ENCODE results near the gene ITGB2. TPM values are rescaled to one million over a fixed set of nuclear protein-coding genes. Genes with fewer than 3 reads are reported as not detected.

The ITGB2 gene
- total and polyA plus RNA-seq, 2 donors (not counting 1 experiment from before 2014, with no cell fraction given) = 0.05 TPM; not detected in 1

- H3K4me3 ChIP-seq (replicated peaks in 1 of 4; ENCODE audit: control extremely low read depth in 1 of 4, insufficient read depth in 1 of 4, low read depth in 3 of 4, low read length in 4 of 4) = no peak overlapping the region
- no peaks in the 10 kb centered on the region for H3K79me2 ChIP-seq (ENCODE audit: control insufficient read depth, insufficient read depth, low read length)
- peaks cover 27% of the 10 kb centered on the region for H3K27me3 ChIP-seq (ENCODE audit: control insufficient read depth, insufficient read depth, low read length)
- peaks cover under 1% of the 10 kb centered on the region for H3K9me3 ChIP-seq (ENCODE audit: control insufficient read depth, insufficient read depth, low read depth, low read length)
- DNase-seq (ENCODE audit: low read depth in 2 of 2) = no peak
- H2AFZ ChIP-seq (ENCODE audit: low read length) = no peak overlapping the region
- no peaks in the 10 kb centered on the region for H3K4me1 ChIP-seq (ENCODE audit: control insufficient read depth, extremely low read depth, insufficient read depth, low read length)
- TF ChIP-seq EZH2 (IDR thresholded peaks at IDR 0.05; ENCODE audit: low read length, missing control alignments) (no peak), CTCF (conservative IDR thresholded peaks at IDR 0.05 in 1 of 2, IDR thresholded peaks at IDR 0.05 in 1 of 2; ENCODE audit: low read depth in 1 of 2, low read length in 2 of 2) (no peak)
- H3K36me3 ChIP-seq (ENCODE audit: control insufficient read depth, insufficient read depth, low read length) = no peaks in the 10 kb centered on the region
- H4K20me1 ChIP-seq (ENCODE audit: control insufficient read depth, extremely low read depth, insufficient read depth, low read length) = no peaks in the 10 kb centered on the region
- no peak overlapping the region for H3K4me2 ChIP-seq (ENCODE audit: extremely low read depth, insufficient read depth, low read length)
- no peak overlapping the region for H3K27ac ChIP-seq (ENCODE audit: insufficient read depth, low read length)
- H3K9ac ChIP-seq (ENCODE audit: insufficient read depth, low read length) = no peak overlapping the region
Measured at GRCh38 chr21:44907225-44907965, 13.3 kb downstream of the ITGB2 start.

- TF ChIP-seq CTCF (conservative IDR thresholded peaks at IDR 0.05 in 1 of 2, IDR thresholded peaks at IDR 0.05 in 1 of 2; ENCODE audit: low read depth in 1 of 2, low read length in 2 of 2) (no peak), EZH2 (IDR thresholded peaks at IDR 0.05; ENCODE audit: low read length, missing control alignments) (no peak)
- Histone ChIP-seq H3K4me1 (ENCODE audit: control insufficient read depth, extremely low read depth, insufficient read depth, low read length) (no peaks in the 10 kb centered on the region), H3K79me2 (ENCODE audit: control insufficient read depth, insufficient read depth, low read length) (no peaks in the 10 kb centered on the region)
Measured at GRCh38 chr21:44905728-44906090, 15.0 kb downstream of the ITGB2 start.

GRCh38 chr21:44905016-44905727, 15.5 kb downstream of the ITGB2 start:
- H4K20me1 ChIP-seq (ENCODE audit: control insufficient read depth, extremely low read depth, insufficient read depth, low read length) = no peaks in the 10 kb centered on the region
- H3K79me2 ChIP-seq (ENCODE audit: control insufficient read depth, insufficient read depth, low read length) = no peaks in the 10 kb centered on the region
- H3K4me3 ChIP-seq (replicated peaks in 1 of 4; ENCODE audit: control extremely low read depth in 1 of 4, insufficient read depth in 1 of 4, low read depth in 3 of 4, low read length in 4 of 4) = no peak overlapping the region
- H3K4me2 ChIP-seq (ENCODE audit: extremely low read depth, insufficient read depth, low read length) = no peak overlapping the region
- H3K27me3 ChIP-seq (ENCODE audit: control insufficient read depth, insufficient read depth, low read length) = peaks cover 27% of the 10 kb centered on the region
- DNase-seq (ENCODE audit: low read depth in 2 of 2) = no peak
- H3K4me1 ChIP-seq (ENCODE audit: control insufficient read depth, extremely low read depth, insufficient read depth, low read length) = no peaks in the 10 kb centered on the region
- peaks cover 3% of the 10 kb centered on the region for H3K9me3 ChIP-seq (ENCODE audit: control insufficient read depth, insufficient read depth, low read depth, low read length)
- no peaks in the 10 kb centered on the region for H3K36me3 ChIP-seq (ENCODE audit: control insufficient read depth, insufficient read depth, low read length)
- H2AFZ ChIP-seq (ENCODE audit: low read length) = no peak overlapping the region
- no peak overlapping the region for H3K9ac ChIP-seq (ENCODE audit: insufficient read depth, low read length)
- no peak for TF ChIP-seq CTCF (conservative IDR thresholded peaks at IDR 0.05 in 1 of 2, IDR thresholded peaks at IDR 0.05 in 1 of 2; ENCODE audit: low read depth in 1 of 2, low read length in 2 of 2)
- no peak for TF ChIP-seq EZH2 (IDR thresholded peaks at IDR 0.05; ENCODE audit: low read length, missing control alignments)
- no peak overlapping the region for H3K27ac ChIP-seq (ENCODE audit: insufficient read depth, low read length)

More at GRCh38 chr21:44905728-44906090, 15.0 kb downstream of the ITGB2 start:
- H3K4me3 ChIP-seq (replicated peaks in 1 of 4; ENCODE audit: control extremely low read depth in 1 of 4, insufficient read depth in 1 of 4, low read depth in 3 of 4, low read length in 4 of 4) = no peak overlapping the region
- no peaks in the 10 kb centered on the region for H4K20me1 ChIP-seq (ENCODE audit: control insufficient read depth, extremely low read depth, insufficient read depth, low read length)
- no peak overlapping the region for H2AFZ ChIP-seq (ENCODE audit: low read length)
- DNase-seq (ENCODE audit: low read depth in 2 of 2) = no peak
- no peaks in the 10 kb centered on the region for H3K36me3 ChIP-seq (ENCODE audit: control insufficient read depth, insufficient read depth, low read length)
- no peak overlapping the region for H3K27ac ChIP-seq (ENCODE audit: insufficient read depth, low read length)
- peaks cover 27% of the 10 kb centered on the region for H3K27me3 ChIP-seq (ENCODE audit: control insufficient read depth, insufficient read depth, low read length)
- H3K9ac ChIP-seq (ENCODE audit: insufficient read depth, low read length) = no peak overlapping the region
- no peak overlapping the region for H3K4me2 ChIP-seq (ENCODE audit: extremely low read depth, insufficient read depth, low read length)
- peaks cover 3% of the 10 kb centered on the region for H3K9me3 ChIP-seq (ENCODE audit: control insufficient read depth, insufficient read depth, low read depth, low read length)

All from fibroblast of lung (primary cell).